ENCODE results near the gene RHOB.

GRCh38 chr2:20476950-20477349 is 30.1 kb downstream of the RHOB start:
- TF ChIP-seq CTCF (IDR thresholded peaks at IDR 0.05) (no peak), USF2 (IDR thresholded peaks at IDR 0.05; ENCODE audit: borderline replicate concordance, low read depth, low read length) (no peak), MAX (IDR thresholded peaks at IDR 0.05; ENCODE audit: low read depth) (no peak), EZH2phosphoT487 (IDR thresholded peaks at IDR 0.05; ENCODE audit: borderline replicate concordance, low read depth) (no peak), RAD21 (IDR thresholded peaks at IDR 0.05; ENCODE audit: low read length) (no peak), MXI1 (IDR thresholded peaks at IDR 0.05; ENCODE audit: low read depth, low read length) (no peak)

Data from SK-N-SH (cell line).